ENCODE data around the gene RFX2.

DNA sequence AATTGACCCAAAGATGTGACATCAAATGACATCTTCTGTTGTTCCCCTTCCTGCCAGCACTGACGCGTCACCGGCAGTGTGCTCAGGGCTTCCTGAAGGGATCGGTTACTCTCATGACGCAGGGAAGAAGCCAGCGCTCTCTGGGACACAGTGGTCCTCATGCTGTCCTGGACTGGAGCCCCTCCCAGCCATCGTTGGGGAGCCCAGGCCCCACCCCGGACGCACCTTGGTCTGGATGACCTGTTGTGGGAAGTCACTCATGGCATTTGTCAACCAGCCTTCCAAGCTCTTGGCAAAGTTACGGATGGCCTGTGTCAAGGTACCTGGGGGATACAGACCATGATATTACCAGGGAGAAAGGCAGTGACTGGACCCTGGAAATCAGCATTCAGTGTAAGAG lies 106.3 kb downstream of the RFX2 start:
- TF ChIP-seq GATA2 (IDR thresholded peaks at IDR 0.05; ENCODE audit: low read depth, low read length) (no peak), GATA3 (IDR thresholded peaks at IDR 0.05; ENCODE audit: low read depth, low read length) (no peak)
